ENCODE measurements around the gene UBR2.

UBR2 gene

DNA sequence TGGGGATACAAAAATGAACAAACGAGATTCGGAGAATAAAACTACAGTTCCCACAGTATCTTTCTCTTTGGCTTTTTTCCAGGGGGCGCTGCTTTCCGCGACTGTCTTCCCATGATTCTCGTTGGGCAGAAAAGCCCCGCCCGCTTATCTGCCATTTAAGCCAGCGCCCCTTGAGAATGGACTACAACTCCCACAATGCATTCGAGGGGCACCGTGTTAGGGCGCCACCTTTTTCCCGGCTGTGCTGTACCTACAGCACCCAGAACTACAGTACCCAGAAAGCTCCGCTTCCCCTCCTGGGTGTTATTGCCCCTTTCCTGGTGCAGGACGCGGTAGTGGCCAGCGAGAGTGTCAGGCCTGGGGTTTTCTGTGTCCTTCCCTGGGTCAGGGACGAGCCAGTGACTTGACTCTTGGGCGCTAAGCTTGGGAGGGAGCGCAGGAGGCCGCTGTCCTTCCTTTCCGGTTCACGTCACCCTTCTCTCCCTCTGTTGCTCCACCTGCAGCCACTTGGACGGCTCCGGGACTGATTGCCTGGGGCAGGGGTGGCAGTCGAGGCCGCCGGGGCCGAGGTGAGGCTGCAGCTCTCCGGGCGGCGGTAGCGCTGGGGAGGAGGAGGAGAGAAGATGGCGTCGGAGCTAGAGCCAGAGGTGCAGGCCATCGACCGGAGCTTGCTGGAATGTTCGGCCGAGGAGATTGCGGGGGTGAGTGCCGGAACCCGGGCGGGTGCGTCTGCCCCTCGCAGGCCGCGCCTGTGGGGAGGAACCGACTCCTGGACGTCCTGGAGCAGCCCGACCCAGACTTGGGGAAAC lies at the start of gene UBR2:
Gene UBR2, plus strand, starts transcription at position 333 of the 809 bp plus-strand sequence. Its CDS starts 291 bp downstream, at position 624.
- DNase-seq (ENCODE audit: low read depth, low spot score): peak; percentile 91

DNA sequence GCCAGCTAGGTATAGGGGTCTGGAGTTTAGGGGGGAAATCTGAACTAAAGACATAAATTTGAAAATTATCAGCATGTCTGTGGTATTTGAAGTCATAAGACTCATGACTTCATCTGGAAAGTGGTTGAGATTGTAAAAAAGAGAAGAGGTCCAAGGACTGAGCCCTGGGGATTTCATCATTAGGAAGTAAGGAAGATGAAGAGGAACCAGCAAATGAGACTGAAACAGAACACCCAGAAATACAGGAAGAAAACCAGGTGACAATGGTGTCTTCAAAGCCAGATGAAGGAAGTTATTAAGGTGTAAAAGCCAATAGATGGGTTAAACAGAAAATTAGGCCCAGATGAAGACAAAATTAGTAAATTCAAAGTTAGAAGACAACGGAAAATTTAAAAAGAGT lies 49.1 kb upstream of the UBR2 start:
- DNase-seq (ENCODE audit: low read depth, low spot score): no peak

DNA sequence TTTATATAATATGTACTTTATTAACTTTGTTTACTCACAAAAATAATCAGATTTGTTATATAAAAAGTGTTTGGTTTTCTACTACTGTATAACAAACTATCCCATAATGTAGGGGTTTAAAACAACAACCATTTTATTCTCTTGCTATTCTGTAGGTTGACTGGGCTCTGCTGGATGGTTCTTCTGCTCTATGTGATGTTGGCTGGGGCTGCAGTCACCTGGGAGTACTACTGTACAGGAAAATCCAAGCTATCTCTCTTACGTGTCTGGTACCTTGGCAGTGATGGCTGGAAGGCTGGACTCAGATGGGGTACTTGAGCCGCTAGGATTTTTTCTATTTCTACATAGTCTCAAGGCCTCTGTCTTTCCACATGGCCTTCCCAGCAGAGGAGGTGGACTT lies 44.0 kb upstream of the UBR2 start:
- no peak for DNase-seq (ENCODE audit: low read depth, low spot score)

DNA sequence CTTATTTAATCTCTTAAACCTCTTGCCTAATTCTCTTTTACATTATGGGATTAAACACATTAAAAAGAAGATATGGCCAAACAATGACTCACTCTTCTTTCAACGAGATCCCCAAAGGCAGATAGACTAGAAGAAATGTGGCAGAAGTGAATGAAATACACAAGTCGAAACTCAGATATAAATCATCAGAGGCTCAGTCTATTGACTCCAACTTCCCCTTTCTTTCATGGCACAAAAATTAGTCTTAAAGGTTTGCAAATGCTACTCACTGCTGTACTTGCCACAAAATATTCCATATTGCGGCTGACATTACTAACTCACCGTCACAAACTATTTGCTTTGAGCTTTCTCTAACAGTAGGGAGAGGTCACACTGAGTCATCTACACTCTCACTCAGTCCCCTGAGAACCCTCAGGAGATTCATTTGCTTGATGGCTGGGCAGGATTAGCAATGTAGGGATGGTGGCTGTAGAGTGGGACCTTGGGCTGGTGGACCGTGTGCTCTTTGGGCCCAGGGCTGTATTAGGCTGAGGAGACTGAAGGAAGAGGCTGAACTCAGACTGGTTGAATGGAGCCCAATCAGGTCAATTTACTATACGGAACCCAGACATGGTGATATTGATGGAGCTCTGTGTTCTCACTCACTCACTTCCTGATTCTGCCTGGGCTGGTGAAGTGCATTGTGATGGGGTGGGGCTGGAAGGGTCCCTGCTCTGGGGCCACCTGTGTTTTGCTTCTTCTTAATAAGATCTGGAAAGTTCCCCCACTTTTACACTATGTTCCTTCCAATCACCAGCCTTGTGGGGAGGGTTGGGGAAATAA lies 42.8 kb upstream of the UBR2 start:
- DNase-seq (ENCODE audit: low read depth, low spot score): no peak

DNA sequence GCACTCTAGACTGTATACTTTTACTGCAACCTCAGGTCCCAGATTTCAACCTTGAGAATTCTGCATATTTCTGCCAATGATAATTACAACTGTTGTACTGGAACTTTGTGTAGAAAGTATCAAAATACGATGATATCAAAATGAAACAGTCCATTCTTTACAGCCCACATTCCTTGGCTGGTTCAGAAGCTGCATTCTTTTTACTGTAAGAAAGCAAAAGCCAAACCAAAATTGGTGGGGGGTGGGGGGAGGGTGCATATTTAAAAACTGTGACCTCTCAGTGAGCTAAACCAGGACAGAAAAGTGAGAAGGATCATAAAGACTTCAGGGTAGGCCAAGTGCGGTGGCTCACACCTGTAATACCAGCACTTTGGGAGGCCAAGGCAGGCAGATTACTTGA lies 41.8 kb upstream of the UBR2 start:
- DNase-seq (ENCODE audit: low read depth, low spot score): no peak

DNA sequence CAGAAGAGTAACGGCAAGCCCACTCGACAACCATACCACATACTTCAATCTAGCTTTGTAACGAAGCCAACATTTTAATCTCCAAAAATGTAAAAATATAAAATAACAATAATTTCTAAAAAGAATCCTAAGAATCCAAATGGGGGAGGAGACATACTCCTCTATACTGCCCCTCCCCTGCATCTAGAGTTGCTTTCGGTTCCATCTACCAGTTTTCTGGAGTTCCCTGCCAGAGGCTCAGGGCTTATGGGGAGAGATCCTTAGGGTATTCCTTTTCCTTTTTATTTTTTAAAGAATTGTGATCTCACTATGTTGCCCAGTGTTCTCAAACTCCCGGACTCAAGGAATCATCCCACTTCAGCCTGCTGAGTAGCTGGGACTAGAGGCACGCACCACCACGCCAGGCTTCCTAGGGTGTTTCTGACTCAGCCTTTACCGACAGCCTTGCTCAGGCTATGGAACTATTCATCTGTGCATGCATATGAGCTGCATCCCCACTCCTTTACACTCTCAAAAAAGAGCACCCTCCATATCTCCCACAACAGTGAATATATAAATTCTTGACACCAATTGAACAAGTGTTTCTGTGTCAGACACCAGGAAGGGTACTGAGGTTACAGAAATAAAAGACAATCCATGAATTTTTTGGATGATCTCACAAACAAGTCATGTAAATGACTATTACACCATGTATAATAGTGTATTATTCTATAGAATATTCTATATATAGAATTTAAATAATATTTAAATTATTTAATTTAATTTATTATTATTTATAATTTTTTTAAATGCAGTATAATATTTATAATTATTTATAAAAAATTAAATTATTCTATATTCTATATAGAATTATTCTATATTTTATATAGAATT lies 40.7 kb upstream of the UBR2 start:
- no peak for DNase-seq (ENCODE audit: low read depth, low spot score)

DNA sequence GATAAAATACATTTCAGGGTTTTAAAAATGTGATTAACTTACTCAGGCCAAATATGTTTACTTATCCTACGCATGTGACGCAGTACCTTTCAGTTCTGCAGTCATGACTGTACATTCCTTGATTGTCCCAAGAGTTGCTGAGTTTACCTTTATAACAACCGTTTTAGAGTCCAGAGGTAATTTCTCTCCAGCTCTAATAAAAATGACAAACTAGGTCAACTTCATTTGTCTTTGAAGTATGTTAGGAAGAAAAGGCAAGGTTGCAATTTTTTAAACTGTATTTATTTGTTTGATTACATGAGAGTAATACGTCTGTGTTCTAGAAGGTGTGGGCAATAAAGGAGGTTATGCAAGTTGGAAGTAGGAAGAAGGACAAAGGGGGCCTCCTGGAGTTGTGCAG lies 38.6 kb upstream of the UBR2 start:
- no peak for DNase-seq (ENCODE audit: low read depth, low spot score)

DNA sequence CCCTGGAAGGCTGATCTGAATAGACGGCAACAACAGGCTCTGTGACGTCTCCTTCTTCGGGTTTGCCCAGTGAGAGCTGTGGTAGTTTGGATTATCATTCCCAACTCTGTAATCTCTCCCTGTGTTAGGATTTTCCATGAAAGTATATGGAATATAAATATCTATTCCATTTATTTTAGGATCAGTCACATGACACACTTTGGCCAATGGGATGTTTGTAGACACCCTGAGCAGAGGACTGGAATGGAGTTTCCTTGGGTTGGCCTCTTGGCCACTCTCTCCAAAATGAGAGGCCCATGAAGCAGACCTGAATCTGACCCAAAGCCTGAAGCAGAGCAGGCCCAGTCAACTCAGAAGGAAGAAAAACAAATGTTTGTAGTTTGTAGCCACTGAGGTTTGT lies 37.2 kb upstream of the UBR2 start:
- DNase-seq (ENCODE audit: low read depth, low spot score): no peak

DNA sequence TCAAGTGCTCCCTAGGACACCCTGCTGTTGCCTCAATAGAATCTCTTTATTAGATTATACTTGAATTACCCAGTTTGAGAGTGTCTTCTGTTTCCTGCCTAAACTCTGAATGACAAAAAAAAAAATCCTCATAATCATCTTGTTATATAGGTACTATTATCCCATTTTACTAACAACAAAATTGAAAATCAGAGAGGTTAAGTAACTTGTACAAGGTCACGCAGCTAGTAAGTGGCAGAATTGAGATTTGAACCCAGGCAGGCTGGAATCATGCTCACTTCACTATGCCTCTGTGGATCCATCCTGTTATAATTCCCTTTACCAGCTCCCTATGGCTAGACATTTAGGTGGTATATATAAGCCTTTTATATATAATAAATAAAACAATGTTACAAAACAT lies 36.6 kb upstream of the UBR2 start:
- no peak for DNase-seq (ENCODE audit: low read depth, low spot score)

DNA sequence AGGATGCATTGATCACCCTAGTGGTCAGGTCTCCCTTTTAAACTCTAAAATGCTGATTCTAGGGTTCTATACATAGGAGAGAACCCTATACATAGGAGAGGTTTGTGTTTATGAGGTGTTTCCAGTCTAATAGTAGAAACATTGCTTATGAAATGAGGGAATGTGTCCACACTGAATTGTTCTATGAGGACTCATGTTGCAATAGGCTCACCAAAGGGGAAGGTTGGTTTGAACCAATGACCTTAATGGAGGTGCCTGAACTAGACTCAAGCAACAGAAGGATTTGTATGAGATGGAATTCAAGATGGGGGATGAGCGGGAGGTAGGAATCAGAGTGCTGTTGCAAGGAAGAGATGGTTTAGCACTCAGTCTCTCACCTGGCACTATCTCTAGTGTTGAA lies 33.5 kb upstream of the UBR2 start:
- no peak for DNase-seq (ENCODE audit: low read depth, low spot score)

DNA sequence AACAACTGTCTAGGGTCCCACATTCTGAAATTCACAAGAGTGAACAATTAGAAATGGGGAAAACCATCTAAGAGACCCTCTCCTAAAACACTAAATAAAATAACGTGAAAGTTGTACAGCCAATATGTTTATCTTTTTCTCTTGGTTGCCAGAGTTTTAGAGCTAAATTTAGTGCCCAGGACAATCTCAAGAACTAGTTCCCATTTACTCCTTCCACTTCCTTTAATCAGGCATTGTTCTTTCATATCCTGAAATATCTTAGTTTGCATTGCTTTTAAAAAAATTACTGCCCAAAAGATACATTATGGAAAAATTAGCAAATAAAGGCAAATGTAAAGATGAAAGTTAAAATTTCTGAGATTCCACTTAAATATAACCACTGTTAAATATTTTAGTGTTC lies 33.1 kb upstream of the UBR2 start:
- no peak for DNase-seq (ENCODE audit: low read depth, low spot score)

DNA sequence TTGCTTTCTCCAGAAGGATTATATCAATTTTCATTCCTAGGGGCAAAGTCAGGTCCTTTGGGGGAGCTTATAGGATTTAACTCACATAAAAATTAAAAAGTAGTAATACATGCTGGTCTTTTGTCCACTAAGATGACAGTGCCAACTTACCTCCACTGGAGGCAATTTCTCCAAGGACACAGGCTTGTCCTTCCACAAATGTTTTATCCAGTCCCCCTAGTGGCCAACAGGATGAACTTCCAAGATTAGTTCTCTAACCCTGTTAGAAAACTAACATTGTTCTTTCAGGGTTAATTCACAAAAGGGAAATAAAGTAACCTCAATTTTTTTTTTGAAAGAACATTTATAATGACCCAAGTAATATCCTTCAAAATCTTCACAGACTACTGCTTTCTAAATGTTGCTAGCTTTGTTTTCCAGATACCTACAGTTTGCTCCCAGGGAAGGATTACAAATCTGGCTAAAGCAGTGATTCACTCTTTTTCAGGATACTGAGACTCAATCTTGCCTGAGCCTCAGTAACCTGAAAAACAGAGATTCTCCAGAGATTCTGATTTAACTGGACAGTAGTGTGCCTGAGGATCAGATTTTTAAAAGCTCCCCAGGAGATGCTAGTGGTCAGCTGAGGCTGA lies 31.7 kb upstream of the UBR2 start:
- no peak for DNase-seq (ENCODE audit: low read depth, low spot score)

DNA sequence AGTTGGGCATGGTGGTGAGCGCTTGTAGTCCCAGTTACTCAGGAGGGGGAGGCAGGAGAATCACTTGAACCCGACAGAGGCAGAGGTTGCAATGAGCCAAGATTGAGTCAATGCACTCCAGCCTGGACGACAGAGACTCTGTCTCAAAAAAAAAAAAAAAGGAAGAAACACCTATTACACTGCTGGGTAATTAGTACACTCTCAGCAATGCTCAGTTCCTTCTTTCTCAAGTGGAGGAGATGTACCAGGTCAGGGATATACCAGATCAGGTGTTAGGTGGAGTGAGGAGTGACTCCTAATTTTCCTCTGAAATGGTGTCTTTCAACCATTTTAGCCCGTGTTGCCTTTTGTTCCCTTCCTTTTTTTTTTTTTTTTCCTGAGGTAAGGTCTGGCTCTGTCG lies 30.0 kb upstream of the UBR2 start:
- no peak for DNase-seq (ENCODE audit: low read depth, low spot score)

DNA sequence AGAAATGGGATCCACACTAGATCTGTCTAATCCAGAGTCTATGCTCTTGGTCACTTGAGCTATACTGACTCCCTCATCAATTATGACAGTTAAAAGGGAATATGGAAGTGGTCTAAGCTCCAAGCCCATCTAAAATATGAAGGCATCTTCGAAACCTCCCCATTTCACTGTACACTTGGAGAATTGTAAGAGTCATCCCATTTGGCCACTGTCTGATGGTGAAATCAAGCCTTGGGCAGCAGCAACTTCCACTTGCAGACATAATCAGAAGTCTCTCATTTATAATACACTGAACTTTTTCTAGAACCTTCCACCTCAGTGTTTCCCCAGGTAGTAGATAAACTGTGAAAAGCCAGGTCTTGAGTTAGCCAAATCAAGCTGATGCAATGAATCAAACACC lies 26.3 kb upstream of the UBR2 start:
- DNase-seq (ENCODE audit: low read depth, low spot score): no peak

DNA sequence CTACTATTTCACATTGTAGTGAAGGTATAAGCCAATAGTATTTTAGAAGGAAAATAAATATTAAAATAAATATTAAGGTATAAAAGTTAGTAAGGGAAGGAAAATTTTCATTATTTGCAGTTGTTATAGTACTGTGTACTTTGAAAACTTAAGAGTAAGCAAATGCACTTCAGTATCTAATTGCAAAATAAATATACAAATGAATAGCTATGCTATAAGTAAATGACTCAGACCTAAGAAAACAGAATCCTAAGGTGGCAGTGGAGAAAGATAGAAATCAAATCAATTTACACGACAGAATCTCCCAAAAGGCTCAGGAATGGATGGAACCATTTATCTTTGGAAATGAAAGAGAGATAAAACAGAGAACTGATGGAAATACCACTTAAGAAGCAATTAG lies 24.7 kb upstream of the UBR2 start:
- no peak for DNase-seq (ENCODE audit: low read depth, low spot score)

DNA sequence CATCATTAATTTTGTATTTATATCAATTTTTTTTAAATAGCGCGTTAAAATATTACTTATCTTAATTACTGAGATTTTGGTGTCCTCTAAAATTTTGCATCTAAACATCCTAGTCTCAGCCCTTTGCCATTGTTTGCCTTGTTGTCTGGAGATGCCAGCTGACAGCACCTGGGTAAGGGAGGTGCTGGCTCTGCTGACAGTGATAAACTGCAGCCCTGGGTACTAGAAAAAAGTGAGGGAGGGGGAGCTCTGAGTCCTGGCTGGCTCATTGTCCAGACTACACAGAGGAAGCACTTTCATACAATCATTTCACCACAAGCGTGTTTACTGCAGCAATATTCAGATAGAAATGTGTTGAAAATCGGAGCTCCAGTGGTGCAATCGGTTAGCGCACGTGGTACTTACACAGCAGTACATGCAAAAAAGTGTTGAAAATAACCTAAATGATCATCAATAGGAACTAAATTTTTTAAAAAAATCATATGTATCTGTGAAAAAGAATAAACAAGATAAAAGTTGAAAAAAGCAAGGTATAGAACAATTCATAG lies 18.5 kb upstream of the UBR2 start:
- DNase-seq (ENCODE audit: low read depth, low spot score): no peak

DNA sequence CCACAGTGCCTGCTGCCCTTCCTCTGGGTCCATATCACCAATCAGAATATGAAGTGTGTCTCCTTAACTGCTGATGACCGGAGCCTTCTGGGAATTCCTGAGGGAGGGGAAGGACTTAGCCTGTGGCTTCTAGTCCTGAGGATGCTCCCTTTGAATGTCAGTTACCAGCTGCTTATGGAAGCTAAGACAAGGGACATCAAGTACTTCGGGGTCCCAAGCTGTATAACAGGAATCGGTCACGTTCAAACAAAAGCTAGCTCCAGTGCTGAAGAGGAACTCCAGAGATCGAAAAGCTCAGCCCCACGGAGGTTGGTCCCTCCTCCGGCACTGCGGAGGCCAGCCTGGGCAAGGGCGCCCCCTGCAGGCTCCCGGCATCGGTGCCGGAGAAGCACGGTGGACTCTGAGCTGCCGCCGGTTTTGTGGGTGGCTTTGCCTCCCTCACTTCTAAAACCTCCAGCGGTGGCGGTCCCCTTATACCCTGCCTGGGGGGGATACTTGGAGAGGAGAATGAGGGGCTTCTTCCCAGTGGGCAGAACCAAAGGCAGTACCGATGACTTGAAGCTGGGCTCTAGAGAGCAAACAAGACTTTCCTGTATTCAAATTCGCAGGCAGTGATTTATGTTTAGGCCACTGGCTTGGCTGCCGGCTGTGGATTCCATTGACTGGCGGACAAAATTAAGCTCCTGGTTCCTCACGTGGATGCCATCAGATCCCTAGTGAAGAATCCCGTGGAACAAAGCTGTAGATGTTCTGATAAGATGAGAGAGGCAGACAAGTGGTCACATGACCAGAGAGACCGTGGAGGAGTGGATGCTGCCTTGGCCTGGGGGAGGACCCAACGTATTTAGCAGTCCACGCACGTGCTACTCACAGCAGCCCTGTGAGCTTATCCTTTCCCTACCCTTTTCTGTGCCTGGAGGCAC lies 16.2 kb upstream of the UBR2 start:
- peak; percentile 70 for DNase-seq (ENCODE audit: low read depth, low spot score)

DNA sequence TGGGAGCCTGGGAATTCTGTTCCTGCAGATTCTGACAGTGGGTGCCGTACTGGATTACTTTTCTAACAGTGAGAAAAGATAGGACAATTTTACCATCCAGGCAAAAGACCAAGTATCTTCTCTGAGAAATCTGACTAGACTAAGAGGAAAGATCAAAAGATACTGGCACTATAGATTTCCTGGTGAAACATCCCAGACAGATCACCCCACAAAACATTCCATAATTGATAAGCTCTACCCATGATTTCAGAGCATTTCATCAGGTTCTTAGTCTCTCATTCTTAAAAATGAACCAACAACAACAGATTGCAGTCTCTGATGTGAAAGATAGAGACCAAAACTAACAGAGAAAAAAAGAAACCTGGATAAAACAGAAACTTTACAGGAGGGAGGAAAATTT lies 13.6 kb upstream of the UBR2 start:
- no peak for DNase-seq (ENCODE audit: low read depth, low spot score)

DNA sequence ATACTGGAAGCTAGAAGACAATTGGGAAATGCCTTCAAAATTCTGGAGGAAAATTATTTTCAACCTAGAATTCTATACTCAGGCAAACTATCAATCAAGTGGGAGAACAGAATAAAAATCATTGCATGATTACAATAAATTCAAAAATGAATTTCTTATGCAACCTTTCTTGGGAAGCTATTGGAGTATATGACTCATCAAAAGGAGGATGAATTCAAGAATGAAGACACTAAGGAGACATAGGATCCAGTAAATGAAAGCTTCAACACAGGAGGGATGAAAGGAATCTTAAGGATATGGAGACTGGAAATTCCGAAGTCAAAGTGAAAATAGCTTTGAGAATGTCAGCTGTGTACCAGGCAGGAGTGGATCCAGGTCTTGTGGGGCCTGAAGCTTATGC lies 12.6 kb upstream of the UBR2 start:
- DNase-seq (ENCODE audit: low read depth, low spot score): no peak

DNA sequence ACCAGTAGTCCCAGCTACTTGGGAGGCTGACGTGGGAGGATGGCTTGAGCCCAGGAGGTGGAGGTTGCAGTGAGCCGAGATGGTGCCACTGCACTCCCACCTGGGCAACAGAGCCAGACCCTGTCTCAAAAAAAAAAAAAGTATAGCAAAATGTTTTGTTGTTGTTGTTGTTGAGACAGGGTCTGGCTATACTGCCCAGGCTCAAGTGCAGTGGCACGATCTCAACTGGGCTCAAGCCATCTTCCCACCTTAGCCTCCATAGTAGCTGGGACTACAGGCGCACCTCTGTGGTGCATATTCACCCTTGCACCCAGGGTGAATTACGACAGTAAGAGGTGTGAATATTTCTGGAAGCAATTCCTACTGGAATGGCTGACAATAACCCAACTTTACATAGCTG lies 11.4 kb upstream of the UBR2 start:
- DNase-seq (ENCODE audit: low read depth, low spot score): no peak

All from brain pericyte (primary cell).